GM21576 (cell line): Measurements from ENCODE around the gene TNK2.

Source experiments
- ATAC-seq: cut with Tn5 transposase; IDR thresholded peaks from one replicate; pipeline ENCODE4 v1.9.1; 2021; ENCODE audit warnings: mild to moderate bottlenecking, moderate library complexity; ENCODE audit not compliant: unreplicated experiment

The TNK2 gene

DNA sequence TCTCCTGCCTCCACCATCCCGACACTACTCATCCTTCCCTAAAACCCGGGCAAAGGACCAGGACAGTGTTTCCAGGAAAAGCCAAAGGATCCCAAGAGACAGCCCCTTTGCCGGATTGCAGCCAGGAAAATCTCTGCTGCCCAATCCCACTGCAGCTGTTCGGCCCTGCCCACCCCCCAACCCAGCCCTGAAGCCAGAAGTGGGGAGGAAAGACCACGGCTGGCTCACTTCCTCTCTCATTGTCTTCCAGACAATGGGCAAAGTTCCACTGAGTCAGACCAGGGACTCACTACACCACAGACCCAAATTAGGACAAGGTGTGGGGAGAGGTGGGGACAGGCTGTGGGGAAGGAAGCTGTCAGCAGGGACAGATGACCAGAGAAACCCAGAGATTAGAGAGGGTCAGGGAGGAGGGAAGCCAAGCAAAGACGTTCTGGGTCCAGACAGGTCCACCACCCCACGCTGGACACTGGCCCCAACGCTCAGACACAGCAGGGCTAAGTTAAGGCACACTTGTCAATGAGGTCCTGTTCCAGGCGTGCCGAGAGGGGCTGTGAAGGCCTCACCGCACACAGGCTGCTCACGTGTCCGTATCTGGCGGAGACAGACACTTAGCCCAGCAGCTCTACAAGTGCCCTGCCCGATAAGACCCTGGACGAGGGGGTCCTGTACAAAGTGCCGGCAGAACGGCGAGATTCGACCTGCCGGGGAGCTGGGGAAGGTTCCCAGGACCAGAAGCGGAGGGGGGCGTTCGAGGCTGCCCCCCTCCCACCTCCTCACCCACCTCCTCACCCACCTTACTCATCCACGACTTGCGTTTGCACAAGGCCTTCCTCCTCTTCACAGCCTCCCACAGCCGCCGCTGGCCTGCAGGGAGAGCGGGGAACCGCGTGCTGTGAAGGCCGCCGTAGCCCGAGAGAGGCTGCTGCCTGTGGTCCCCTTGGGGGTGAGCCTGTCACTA is 21.9 kb downstream of the TNK2 start:
- ATAC-seq, result no peak

DNA sequence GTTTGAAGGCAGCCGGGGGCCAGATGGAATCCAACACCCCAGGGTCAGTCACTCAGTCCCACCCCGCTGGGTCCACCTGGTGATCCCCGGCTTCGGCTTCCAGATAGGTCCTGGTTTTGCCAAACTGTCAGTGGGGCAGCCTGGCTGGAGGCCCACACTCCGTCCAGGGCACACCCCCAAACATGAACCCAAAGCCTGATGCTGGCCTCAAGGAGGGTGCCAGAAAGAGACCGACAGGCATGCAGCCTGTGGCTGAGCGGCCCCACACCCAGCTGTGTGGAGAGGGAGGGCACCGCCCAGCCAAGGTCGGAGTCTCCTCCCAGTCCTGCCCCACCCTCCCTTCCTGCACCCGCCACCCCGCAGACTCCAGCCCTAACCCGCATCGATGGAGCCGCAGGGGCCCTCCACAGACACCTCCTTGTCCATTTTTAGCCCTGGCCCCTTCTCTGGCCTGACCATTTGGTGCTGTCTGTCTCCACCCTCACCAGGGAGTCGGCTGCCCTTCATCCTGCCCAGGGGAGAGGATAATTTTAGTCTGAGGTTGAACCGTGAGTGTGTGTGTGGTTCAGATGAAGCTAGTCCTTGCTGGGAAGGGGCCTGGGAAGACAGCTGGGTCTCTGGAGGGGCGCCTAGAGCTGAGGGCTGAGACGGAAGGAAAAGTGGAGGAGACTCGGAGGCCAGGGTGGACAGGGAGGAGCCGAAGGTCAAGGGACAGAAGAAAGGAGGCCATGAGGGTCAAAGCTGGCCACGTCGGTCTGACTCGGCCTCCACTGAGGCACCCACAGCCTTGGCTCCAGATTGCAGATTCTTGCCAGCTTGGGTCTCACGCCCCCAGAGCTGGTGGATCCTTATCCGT is 23.1 kb downstream of the TNK2 start:
- no peak for ATAC-seq

DNA sequence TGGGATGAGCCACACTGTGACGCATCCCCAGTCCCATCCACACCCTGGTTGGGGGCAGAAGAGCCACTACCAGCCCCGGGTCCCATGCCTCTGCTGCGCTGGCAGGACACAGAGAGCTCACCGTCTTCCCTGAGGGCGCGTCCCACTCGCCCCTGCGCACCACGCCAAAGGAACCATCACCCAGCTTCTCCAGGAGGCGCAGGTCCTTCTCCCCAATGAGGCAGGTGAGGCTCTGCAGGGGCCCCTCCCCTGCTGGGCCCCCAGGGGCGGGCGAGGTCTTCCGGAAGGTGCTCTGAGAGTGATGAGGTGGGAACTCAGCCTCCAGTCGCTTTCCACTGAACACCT is 23.7 kb downstream of the TNK2 start:
- no peak for ATAC-seq

DNA sequence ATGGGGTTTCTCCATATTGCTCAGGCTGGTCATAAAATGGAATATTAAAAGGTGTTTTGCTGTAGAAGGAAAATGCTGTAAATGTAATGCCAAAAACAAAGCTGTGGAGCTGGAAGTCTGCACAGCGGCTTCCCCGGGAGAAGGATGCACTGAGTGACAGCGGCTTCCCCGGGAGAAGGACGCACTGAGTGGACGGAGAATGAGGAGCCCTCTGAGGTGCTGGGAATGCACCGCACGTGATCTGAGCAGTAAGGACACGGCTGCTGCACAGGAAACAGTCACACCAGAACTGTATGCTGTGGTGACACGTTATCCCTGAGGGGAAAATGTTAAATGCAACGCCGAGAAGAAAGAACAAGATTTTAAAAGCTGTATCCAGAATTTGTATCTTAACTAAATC is 24.6 kb downstream of the TNK2 start:
- no peak for ATAC-seq

DNA sequence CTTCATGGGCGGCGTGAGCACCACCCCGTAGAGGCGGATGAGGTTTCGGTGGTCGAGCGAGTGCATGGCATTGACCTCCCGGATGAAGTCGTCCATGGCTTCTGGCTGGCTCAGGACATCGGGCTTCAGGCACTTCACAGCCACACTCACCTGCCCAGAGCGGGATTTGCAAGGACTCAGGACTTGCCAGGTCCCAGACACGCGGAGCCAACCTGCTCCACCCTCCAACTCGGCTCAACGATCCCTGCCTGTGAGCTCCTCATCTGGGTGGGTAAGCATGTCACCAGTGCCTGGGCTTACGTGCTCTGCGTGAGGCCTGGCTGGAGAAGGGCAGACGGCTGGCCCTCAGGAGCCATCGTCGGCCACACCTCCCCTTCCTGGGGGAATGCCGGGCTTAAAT is 25.2 kb downstream of the TNK2 start:
- no peak for ATAC-seq

DNA sequence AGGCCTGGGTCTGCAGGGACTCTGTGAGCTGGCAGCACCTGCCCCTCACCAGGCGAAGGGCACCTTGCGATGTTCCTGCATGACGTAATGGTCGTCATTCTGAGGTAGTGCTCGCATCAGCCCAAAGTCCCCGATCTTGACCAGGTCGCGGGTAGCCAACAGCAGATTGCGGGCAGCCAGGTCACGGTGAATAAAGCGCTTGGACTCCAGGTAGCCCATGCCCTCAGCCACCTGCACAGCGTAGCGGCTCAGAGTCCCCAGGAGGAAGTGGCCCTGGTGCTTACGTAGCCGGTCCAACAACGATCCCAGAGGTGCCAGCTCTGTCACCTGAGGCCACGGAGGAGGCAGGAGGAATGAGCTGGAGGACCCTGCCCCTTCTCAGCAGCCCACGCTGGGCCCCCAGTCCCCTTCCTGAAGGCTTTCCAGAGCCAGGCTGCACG is 26.3 kb downstream of the TNK2 start:
- no peak for ATAC-seq

DNA sequence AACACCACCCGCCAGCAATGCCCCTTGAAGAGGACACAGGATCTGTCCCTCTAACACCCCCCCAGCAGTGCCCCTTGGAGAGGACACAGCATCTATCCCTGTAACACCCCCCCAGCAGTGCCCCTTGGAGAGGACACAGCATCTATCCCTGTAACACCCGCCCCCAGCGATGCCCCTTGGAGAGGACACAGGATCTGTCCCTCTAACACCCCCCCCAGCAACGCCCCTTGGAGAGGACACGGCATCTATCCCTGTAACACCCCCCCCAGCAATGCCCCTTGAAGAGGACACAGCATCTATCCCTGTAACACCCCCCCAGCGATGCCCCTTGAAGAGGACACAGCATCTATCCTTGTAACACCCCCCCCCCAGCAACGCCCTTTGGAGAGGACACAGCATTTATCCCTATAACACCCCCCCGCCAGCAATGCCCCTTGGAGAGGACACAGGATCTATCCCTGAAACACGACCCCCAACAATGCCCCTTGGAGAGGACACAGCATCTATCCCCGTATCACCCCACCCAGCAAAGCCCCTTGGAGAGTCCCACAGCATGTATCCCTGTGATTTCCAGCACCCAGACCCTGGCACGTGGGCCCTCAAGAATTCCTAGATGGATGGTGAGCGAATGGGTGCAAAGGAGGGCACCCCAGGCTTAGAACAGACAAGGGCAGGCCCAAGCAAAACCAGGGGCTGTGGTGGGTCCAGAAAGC is 26.9 kb downstream of the TNK2 start:
- no peak for ATAC-seq

DNA sequence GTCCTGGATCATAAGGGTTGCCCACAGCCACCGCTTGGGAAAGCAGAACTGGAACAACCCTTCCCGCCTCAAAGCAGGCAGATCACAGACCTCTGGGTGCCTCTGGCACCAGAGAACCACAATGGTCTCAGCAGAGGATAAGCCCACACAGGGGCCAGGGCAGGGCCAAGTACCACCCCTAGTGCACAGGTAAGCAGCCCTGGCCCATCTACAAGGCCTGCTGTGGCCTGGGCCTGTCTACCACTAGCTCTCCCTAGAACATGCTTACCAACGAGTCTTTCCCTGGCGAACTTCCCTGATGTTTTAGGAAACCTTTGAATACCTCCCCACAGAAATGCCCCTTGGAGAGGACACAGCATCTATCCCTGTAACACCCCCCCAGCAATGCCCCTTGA is 28.3 kb downstream of the TNK2 start:
- no peak for ATAC-seq

DNA sequence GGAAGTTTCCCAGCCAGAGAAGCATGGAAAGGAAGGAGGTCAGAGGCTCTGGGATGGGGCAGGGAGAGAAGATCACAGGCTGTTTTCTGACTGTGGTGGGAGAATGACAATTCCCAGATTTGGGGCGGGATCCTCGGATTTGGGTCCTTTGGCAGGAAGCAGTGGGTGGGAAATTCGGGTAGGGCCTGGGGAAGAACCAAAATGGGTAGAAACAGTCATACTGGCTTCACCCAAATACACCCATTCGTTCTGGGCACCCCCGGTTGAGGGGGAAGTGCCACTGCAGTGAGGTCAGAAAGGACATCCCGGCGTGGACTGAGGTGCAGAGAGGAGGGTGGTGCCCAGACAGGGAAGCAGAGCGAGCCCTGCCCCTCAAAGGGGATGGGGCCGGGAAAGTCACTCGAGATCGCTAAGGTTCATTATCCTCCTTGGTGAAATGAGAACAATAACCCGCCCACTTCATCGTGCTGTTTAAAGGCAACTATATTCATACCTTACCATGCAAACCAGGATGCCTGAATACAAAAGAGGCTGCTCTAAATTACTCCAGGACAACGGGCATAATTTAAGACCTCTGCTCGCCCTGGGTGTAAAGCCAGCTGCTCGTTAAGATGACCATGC is 28.8 kb downstream of the TNK2 start:
- no peak for ATAC-seq

DNA sequence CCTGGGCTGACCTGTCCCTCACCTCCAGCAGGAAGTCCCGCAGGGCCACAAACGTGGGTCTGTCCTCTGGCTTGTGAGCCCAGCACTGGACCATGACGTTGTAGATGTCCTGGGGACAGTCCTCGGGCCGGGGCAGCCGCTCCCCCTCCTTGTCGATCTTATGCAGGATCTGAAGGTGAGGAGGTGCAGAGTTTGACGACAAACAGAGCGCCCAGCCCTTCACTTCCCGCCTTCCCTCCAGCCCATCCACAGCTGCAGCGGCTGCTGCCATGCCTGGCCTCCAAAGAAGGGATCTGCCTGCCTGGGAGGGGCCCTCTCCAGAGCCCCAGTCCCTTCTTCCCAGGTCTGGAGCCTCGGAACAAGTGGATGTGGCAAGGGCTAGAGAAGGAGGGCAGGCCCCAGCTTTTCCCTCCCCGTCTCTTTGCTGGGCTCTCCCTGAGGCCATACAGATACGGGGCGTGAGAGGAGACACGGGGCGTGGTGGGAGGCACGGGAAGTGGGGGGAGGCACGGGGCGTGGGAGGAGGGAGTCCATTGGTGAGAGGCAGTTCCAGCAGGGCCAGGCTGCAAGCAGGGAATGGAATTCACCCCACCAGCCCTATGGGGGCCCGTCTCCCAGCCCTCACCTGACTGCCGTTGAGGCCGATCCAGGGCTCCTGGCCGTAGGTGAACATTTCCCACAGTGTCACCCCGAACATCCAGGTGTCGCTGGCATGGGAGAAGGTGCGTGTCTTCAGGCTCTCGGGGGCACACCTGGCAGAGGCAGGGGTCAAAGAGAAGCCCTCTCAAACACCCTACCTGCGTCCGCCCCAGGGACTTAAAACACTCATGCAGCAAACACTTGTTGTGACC is 29.7 kb downstream of the TNK2 start:
- no peak for ATAC-seq

DNA sequence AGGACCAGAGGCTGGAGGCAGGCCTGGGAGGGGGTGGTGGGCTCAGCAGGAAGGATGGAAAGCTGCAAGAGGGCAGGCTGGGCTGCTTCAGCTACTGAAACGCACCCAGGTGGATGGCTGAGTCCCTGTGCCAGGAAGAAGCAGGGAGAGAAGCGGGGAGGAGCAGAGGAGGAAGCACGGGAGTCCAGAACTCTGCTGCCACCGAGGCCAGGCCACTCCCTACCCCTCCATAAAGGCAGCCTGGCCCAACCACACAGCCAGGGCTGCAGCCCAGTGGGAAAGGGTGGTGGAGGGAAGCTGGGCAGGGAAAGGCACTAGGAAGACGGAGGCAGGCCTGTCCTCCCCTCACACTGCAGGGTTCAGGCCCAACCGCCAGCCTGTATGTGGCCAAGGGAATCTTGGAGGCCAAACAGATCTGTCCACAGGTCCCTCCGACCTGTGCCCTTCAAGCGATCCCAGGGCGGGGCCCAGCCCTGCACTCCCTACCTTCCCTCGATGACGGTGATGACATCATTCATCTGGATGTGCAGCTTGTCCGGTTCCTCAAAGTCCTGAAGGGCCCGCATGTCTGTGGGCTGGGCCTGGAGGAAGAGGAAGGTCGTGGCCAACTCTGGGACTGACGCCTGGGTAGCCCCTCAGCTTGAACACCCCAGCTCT is 30.5 kb downstream of the TNK2 start:
- no peak for ATAC-seq

DNA sequence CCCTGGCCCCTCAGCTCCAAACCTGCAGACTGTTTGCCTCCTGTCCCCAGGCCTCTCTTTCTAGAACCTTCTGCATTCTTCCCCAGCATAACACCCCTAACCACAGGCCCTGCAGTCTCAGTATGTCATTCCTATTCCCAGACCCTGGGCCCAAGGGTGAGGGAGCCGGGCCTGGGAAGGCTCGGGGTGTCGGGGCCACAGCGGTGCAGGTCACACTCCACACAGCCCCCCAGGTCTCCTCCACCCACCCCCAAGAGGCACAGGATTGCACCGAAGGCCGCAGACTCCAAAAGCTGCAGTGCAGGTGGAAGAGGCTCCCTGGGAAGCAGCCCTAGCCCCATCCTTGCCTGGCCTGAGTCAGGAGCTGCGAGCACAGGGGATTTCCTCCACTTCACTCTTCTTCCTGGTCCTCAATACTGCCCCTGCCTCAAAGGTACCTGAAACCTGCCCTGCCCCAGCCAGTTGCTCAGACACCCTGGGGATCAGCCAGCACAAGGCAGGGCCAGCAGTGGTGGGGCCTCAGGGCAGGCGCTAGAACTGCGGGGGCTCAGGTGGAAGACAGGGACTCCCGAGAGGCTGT is 31.1 kb downstream of the TNK2 start:
- no peak for ATAC-seq

DNA sequence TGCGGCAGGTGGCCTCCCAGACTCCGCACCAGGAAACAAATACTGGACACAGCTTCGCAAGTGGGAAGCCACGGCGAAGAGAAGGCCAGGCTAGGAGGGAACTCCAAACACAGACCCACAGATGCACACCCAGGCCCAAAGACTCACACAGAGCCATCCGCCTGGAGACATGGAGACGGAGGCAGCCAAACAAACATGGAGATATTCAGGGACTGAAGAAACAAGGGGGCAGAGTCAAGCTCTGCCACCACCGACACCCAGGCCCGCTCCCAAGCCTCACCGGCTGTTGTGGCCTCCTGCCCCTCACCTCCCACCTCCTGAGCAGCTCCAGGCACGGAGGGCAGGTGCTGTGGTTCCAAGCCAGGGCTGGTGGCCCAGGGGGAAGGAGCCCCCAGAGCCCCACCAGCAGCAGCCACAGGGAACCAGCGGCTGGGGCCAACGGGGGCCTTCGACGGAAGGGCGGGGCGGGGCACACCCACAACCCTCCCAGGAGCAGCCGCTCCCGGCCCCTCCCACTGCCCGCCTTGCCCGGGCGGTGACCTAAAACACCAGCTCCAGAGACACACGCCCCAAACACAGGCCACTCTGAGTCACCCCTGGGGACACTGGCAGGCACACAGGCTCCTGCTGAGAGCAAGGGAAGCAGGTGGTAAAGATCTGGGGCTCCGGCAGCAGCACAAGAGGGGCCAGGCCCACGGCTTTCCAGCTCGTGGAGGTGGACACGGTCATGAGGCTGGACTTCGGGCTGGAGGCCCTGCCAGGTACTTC is 31.9 kb downstream of the TNK2 start:
- no peak for ATAC-seq

DNA sequence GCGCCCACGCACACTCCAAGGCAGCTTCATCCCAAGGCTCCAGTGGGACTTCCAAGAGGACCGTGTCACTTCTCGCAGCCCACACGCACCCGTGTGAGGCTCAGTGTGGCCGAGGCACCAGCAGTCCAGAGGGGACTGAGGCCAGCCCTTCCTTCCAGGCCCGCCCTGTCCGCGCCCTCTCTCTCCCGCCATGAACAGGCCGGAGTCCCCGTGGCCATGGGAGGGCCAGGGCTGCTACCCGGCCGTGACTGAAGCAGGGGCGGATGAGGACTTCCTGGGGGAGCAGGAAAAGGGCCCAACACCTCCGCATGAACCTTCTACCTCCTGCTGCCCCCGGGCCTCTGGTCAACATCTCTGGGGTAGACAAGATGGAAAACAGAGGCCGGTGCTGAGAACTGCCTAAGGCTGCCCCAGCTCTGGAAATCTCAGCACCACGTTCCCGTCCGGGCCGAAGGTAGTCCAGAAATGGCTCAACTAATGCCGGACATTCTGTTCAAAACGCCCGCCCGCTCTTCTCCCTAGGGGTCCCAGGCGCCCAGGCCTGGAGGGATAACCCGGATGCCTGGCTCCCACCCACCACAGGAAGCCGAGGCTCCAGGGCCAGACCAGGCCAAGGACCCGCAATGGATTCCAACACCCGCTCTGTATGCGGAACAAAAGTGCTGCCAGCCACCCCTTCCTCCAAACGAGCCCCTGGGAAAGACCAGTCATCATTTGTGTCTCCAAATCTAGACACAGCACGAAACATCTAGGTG is 32.7 kb downstream of the TNK2 start:
- no peak for ATAC-seq

DNA sequence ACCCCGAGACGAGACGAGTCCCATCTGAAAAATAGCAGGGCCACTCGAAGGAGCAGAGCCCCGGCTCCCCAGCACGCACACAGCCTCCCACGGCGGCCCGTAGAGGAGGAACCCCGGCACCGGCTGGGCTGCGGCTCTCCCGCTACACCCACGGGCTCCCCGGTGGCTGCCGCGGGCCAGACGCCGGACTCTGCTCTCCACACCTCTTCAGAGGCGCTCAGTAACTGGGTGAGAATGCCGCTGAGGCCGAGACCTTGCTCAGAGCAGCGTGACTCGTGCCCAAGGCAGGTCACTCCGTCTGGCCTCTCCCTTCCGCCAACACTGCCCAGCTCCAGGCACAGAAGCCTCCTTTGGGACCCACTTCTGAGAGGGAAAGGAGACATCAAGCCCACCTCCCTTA is 34.4 kb downstream of the TNK2 start:
- no peak for ATAC-seq

DNA sequence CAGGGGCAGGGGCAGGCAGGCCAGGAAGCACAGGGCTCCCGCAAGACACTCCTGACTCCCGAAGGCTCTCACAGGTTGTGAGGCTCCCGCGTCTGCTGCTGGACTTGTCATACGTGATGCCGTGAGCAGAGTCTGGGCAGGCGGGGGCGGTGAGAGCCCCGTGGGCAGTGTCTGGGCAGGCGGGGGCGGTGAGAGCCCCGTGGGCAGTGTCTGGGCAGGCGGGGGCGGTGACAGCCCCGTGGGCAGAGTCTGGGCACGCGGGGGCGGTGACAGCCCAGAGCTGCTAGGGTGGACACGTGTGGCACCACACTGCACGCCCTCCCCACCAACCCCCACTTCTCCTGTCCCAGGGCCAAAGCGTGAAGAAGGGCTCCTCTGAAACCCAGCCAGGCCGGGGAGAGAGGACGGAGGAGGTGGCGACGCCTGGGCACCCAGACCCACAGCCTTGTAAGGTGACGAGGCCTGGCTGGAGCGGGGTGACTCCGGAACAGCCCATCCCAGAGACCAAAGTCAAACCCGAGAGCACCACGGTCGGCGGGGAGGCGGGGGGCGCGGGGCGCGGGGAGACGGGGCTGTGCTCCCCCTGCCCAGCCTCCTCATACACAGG is 35.0 kb downstream of the TNK2 start:
- ATAC-seq, result no peak

DNA sequence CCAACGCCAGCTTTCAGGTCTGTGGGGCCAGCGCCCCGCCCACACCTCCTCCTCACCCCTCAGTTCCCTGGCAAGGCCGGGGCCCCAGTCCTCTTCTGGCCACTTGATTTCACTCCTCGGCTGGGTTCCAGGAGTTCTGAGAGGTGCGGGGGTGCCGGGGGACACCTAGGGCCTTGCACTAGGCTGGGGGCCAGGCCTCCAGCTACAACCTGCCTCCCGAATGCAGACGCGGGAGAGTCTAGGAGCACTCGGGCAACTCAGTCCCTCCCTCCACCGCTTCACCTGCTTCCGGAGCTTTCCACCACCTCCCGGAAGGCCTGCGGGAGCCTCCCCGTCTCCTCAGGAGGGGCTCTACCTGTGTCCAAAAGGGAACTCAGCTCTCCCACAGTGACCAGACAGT is 35.6 kb downstream of the TNK2 start:
- no peak for ATAC-seq
